NOMO-1 treated with DMSO at 0.1 percent for 48 hours (cell line): ENCODE measurements around the gene PRAC2.

Experiments
- DNase-seq: peaks from one replicate; lab custom pipeline; 2025; ENCODE audit not compliant: unreplicated experiment; lab: John Stamatoyannopoulos, UW

PRAC2 gene

GRCh38 chr17:48720266-48721008, 2.5 kb upstream of the PRAC2 start:
- no peak for DNase-seq

DNA sequence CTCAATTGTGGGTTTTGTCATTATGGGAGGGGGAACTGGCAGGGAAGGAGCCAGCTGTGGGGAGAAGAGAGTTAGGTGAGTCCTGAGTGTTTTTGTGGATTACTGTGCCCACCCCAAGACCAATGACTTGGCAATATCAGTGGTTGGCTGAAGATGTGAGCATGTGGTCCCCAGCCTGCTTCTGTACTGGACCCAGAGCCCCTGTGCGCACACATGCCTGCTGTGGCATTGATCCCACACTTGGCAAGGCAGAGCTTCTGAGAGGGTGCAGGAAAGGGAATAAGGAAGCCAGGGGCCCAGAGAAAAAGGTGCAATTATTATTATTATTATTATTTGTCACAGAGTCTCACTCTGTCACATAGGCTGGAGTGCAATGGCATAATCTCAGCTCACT, 2.0 kb upstream of the PRAC2 start:
- DNase-seq = no peak

GRCh38 chr17:48722201-48722907, 631 bp upstream of the PRAC2 start, which contains the start of gene PRAC1:
Gene PRAC1 (minus strand): TSS chr17:48722518. CDS start chr17:48722392, 126 bp downstream.
- DNase-seq = no peak

DNA sequence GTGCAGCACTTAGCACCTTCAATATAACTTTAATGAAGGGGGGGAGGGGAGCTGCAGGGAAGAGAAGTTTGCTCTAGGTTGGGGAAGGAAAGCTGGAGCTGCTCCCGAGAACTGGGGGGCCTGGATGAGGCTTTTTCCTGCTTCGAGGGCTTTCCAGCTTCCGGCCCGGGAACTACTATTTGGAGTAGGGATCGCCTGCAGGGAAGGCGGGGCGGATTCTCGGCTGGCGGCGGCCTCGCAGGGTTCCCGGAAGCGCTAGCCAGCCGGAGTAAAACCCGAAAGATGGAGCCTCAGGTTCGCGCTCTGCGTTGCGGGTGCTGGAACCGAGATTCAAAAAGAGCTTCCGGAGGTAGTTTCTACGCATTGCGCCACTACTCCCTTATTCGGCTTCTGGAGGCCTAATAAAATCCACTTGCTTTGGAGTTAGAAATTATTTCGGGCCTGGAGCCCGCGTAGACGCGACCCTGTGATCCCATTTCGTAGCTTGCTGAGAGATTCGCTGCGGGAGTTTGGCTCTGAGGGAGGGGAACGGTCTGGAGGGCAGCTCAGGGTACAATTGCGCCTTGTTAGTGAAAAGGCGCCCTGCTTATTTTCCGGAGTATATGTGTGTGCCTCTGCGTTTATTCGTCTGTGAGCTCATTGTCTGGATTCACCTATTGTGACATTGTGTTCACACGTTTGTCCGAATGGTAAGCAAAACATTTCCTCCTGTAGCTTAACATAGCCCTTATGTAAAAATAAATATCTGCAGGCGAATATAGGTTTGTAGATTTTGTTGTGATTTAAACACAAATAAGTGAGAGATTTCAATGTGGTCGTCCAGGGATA, 652 bp downstream of the PRAC2 start:
- no peak for DNase-seq

DNA sequence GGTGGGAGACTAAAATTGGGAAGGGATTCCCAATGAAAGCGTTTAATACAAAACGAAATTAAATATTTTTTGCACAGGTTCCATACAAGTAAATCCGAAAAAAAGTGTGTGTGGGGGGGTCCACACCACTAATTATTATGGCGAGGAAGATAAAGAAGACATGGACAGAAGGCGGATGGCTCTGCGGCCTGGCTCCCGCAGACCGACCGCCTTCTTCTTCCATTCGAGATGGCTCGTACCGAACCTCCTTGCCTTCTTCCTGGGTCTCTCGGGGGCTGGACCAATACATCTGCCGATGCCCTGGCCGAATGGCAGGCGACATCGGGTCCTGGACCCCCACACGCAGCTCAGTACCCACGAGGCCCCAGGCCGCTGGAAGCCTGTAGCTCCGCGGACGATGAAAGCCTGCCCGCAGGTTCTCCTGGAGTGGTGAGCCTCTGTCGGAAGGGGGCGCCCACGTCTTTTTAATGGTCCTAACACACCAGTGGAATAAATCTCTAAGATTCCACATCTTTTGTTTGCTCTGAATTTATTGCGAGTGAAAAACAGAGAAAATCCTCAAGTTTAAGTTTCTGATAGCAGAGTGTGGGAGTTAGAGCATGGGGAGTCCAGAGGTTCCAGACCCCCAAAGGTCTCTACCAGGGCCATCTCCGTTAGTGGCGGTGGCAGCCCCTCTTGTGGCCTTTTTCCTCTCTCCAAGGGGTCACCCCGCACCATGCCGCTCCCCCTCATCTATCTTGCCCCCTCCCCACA, 1.4 kb downstream of the PRAC2 start:
- DNase-seq = peak; percentile 66

- DNase-seq = no peak
These were observed 2.0 kb downstream of the PRAC2 start for GRCh38 chr17:48725004-48725287.

- no peak for DNase-seq
These were observed 2.5 kb downstream of the PRAC2 start for GRCh38 chr17:48725288-48726064.

GRCh38 chr17:48726114-48726915, 3.3 kb downstream of the PRAC2 start:
- no peak for DNase-seq

- DNase-seq = no peak
These were observed 3.9 kb downstream of the PRAC2 start for GRCh38 chr17:48726916-48727286.

GRCh38 chr17:48727415-48728175, 4.6 kb downstream of the PRAC2 start:
- no peak for DNase-seq

- peak; percentile 47 for DNase-seq
These were observed 5.5 kb downstream of the PRAC2 start, which contains the start of gene HOXB13 for GRCh38 chr17:48728232-48729231. Gene HOXB13 (minus strand): TSS chr17:48728750. CDS start chr17:48728593, 157 bp downstream.

GRCh38 chr17:48729335-48730239, 6.6 kb downstream of the PRAC2 start:
- DNase-seq = no peak

DNA sequence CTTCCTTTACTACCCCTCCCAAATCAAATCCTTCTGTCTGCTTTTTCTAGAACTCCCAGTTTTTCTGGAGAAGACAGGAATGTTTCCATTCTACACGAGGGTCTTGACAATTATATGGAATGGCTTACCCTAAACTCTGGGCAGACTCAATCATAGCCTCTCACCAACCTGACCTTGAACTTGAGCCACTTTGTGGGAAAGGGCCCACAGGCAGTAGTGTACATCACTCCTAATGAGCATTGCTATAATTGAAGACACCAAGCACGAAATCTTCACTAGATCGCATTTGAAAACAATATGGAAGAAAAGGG, 7.2 kb downstream of the PRAC2 start:
- DNase-seq = no peak

DNA sequence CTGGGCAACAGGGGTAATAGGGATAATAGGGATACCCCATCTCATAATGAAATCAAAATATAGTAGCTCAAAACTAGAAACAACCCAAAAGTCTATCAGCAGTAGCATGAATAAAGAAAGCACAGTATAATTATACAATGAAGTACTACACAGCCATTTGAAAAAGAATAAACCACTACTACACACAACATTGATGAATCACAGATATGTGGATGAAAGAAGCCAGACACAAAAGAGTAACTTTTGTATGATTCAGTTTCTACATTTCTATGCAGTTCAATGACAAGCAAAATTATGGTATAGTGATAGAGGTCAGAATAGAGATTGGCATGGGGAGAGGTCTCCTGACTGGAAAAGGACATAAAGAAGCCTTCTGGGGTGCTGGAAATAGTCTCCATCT, 8.4 kb downstream of the PRAC2 start:
- no peak for DNase-seq

DNA sequence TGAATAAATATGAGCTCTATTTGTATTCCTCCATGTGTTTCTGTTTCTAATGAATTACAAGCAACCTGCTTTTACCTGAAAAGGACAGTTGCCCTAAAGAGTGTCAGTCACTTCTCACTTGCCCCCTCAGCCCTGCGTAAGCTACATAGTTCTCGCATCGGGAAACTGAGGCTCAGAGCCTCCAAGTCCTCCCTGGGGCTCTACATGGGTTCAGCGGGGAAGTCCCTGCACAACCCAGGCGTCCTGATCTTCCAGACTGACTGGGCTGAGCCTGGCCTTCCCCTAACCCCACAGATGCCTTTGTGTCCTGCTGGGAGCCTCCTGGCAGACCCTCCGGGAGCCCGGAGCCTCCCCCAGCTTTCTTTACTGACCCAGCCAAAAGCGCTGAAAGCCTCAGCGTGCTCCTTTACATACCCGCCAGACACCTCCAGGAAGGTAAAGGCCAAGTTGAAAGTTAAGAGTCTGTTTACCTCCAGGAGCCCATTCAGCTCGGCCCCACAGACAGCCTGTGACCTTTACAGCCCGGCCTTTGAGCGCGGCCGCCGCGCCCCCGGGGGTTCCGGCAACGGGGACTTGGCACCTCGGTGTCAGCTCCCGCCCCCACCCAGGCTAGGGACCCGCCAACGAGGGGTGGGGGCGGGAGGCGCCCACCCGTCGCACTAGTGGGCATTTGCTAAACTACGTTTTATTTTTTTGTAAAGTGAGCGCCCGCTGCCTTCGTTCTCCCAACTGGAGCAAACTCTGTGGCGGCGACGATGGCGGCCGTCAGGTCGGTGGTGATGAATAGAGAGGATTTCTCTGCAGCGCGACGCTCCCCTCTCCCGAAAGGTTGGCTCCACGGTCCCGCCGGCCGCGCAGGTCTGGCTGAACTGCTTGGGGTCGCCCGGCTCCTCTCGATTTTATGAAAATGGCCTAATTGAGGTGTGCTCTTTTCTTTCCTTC, 10.0 kb downstream of the PRAC2 start:
- no peak for DNase-seq
